GM23338 (cell line): ENCODE results near the gene ADCK2. TPM values are rescaled to one million over a fixed set of nuclear protein-coding genes. Genes with fewer than 3 reads are reported as not detected.

Experiments used
- ATAC-seq: fragments of 200-7000 bp; cut with Tn5 transposase; 3 replicates; pipeline ENCODE4 v1.9.1; 2020
- DNase-seq: peaks from one replicate; pipeline ENCODE4 v3.0.0-alpha.2; 2015; ENCODE audit warnings: low spot score
- H2AFZ ChIP-seq: fragments of 200-600 bp; sonication (generic); 2 replicates; pipeline ENCODE4 v1.8.0; 2016; ENCODE audit warnings: antibody characterized with exemption, mild to moderate bottlenecking, moderate library complexity
- H3F3A ChIP-seq: fragments of 200-600 bp; sonication (generic); replicated peaks from 2 replicates; pipeline ENCODE4 v1.8.0; 2017; ENCODE audit warnings: antibody characterized with exemption, mixed run types, low read depth
- H3K27ac ChIP-seq: fragments of 200-600 bp; sonication (generic); 2 replicates; pipeline ENCODE4 v1.6.1; 2016; ENCODE audit warnings: low read depth
- H3K27me3 ChIP-seq: fragments of 200-600 bp; sonication (generic); 2 replicates; pipeline ENCODE4 v1.8.0; 2016; ENCODE audit warnings: mild to moderate bottlenecking, mixed run types, moderate library complexity; ENCODE audit not compliant: insufficient read depth
- H3K36me3 ChIP-seq: fragments of 200-600 bp; sonication (generic); 2 replicates; pipeline ENCODE4 v1.8.0; 2016; ENCODE audit warnings: mild to moderate bottlenecking; ENCODE audit not compliant: insufficient read depth
- H3K4me1 ChIP-seq: fragments of 200-600 bp; sonication (generic); 2 replicates; pipeline ENCODE4 v1.8.0; 2016; ENCODE audit warnings: mild to moderate bottlenecking, moderate library complexity; ENCODE audit not compliant: insufficient read depth
- H3K4me2 ChIP-seq: fragments of 200-600 bp; sonication (generic); 2 replicates; pipeline ENCODE4 v1.7.1; 2017; ENCODE audit warnings: mixed run types
- H3K4me3 ChIP-seq: fragments of 200-600 bp; sonication (generic); 2 replicates; pipeline ENCODE4 v1.6.1; 2016; ENCODE audit warnings: mixed run types
- H3K79me2 ChIP-seq: fragments of 200-600 bp; sonication (generic); replicated peaks from 2 replicates; pipeline ENCODE4 v1.8.0; 2017; ENCODE audit warnings: mild to moderate bottlenecking; ENCODE audit not compliant: insufficient read depth
- H3K9me2 ChIP-seq: fragments of 200-600 bp; sonication (generic); 2 replicates; pipeline ENCODE4 v1.8.0; 2017; ENCODE audit not compliant: insufficient read depth
- H4K20me1 ChIP-seq: fragments of 200-600 bp; sonication (generic); replicated peaks from 2 replicates; pipeline ENCODE4 v1.8.0; 2017; ENCODE audit warnings: mild to moderate bottlenecking; ENCODE audit not compliant: insufficient read depth
- H3K27ac Mint-ChIP-seq: 2 replicates; pipeline ENCODE4 v1.8.0; 2020; ENCODE audit warnings: inconsistent platforms, mild to moderate bottlenecking, moderate library complexity, mixed read lengths
- H3K27me3 Mint-ChIP-seq: 3 replicates; pipeline ENCODE4 v1.8.0; 2022; ENCODE audit warnings: low read depth, mild to moderate bottlenecking, moderate library complexity, mixed read lengths, inconsistent platforms; ENCODE audit not compliant: insufficient read depth, poor library complexity
- H3K36me3 Mint-ChIP-seq: 3 replicates; pipeline ENCODE4 v1.8.0; 2021; ENCODE audit warnings: low read depth, mild to moderate bottlenecking, inconsistent platforms, moderate library complexity, mixed read lengths
- H3K4me1 Mint-ChIP-seq: 3 replicates; pipeline ENCODE4 v1.8.0; 2020; ENCODE audit warnings: mild to moderate bottlenecking, inconsistent platforms, mixed read lengths
- H3K4me3 Mint-ChIP-seq: 3 replicates; pipeline ENCODE4 v1.8.0; 2021; ENCODE audit warnings: moderate library complexity, mild to moderate bottlenecking, inconsistent platforms, mixed read lengths
- H3K9me3 Mint-ChIP-seq: 3 replicates; pipeline ENCODE4 v1.8.0; 2020; ENCODE audit warnings: moderate library complexity, mild to moderate bottlenecking, inconsistent platforms, mixed read lengths
- CTCF ChIP-seq, 2 experiments: fragments of 200-600 bp in 1 of 2; sonication (generic) in 1 of 2; conservative IDR thresholded peaks; 2 replicates each; pipeline versions ENCODE4 v1.5.1 to v1.6.1; 2016 to 2017; ENCODE audit warnings: antibody characterized with exemption in 2 of 2, low read depth in 2 of 2, mild to moderate bottlenecking in 2 of 2, moderate library complexity in 1 of 2
- EZH2 ChIP-seq: fragments of 200-600 bp; sonication (generic); IDR thresholded peaks from one replicate; pipeline ENCODE4 v1.8.0; 2017; ENCODE audit warnings: antibody characterized with exemption, mild to moderate bottlenecking, low read depth; ENCODE audit not compliant: unreplicated experiment
- EZH2phosphoT487 ChIP-seq: fragments of 200-600 bp; sonication (generic); IDR thresholded peaks from one replicate; pipeline ENCODE4 v1.8.1; 2018; ENCODE audit warnings: antibody characterized with exemption; ENCODE audit not compliant: unreplicated experiment
- POLR2AphosphoS5 ChIP-seq: IDR thresholded peaks from 2 replicates; pipeline ENCODE4 v1.6.1; 2016; ENCODE audit warnings: antibody characterized with exemption, low read depth
- REST ChIP-seq: IDR thresholded peaks from one replicate; pipeline ENCODE4 v1.6.1; 2018; ENCODE audit warnings: antibody characterized with exemption; ENCODE audit not compliant: unreplicated experiment
- ZNF331 ChIP-seq: fragments of 250-450 bp; sonication (Bioruptor Pico); IDR thresholded peaks from 2 replicates; pipeline ENCODE4 v1.5.0; 2020; ENCODE audit warnings: low read depth, mild to moderate bottlenecking, moderate library complexity
- polyA plus RNA-seq: library from polyadenylated mRNA; unstranded; fragments of >200 nt; fragmentation: Nextera tagmentation; extraction: Ambion mirVana; gene quantifications from 2 replicates; pipeline ENCODE4 v1.2.1, GENCODE V29; 2016
- total RNA-seq: library from RNA; depleted of rRNA; stranded (reverse); fragments of >200 nt; shearing (Covaris generic); gene quantifications from 2 replicates; pipeline ENCODE4 v1.2.3, GENCODE V29; 2014

Gene ADCK2
- total and polyA plus RNA-seq, 2 experiments from 2014 or later = 4.7 to 14.4 TPM

- Histone ChIP-seq H2AFZ (no peak overlapping the region), H3K4me3 (peak overlapping the region; percentile 72), H3F3A (0 out of 2 replicates have a peak, but pooled peaks cover 3% of the 10 kb centered on the region), H3K79me2 (no peaks in the 10 kb centered on the region), H4K20me1 (peaks cover 6% of the 10 kb centered on the region; the same call in 1 of the 2 replicates), H3K27me3 (0 out of 2 replicates have a peak, but pooled peaks cover 5% of the 10 kb centered on the region), H3K9me2 (no peaks in the 10 kb centered on the region), H3K36me3 (no peaks in the 10 kb centered on the region), H3K27ac (no peak overlapping the region), H3K4me2 (peak overlapping the region; percentile 93; the same call in 1 of the 2 replicates), H3K4me1 (peaks cover 25% of the 10 kb centered on the region)
- Mint-ChIP-seq H3K4me1 (peaks cover 17% of the 10 kb centered on the region), H3K27ac (no peak overlapping the region), H3K4me3 (peak overlapping the region; percentile 75), H3K27me3 (peaks cover 24% of the 10 kb centered on the region), H3K36me3 (no peaks in the 10 kb centered on the region; the same call in 2 of the 3 replicates), H3K9me3 (no peaks in the 10 kb centered on the region; the same call in 2 of the 3 replicates)
- no peak for DNase-seq
- no peak for ATAC-seq
- TF ChIP-seq EZH2 = no peak
- TF ChIP-seq EZH2phosphoT487 = no peak
- TF ChIP-seq ZNF331 (CRISPR knock-in tag) = no peak
Observed at GRCh38 chr7:140674356-140674800, 1.6 kb downstream of the ADCK2 start.

- no peaks in the 10 kb centered on the region for H3K79me2 ChIP-seq
- H3K36me3 ChIP-seq = no peaks in the 10 kb centered on the region
- Mint-ChIP-seq H3K4me1 (peaks cover 17% of the 10 kb centered on the region), H3K36me3 (no peaks in the 10 kb centered on the region; the same call in 2 of the 3 replicates), H3K27ac (no peak overlapping the region), H3K4me3 (no peak overlapping the region; the same call in 2 of the 3 replicates), H3K27me3 (peaks cover 24% of the 10 kb centered on the region), H3K9me3 (no peaks in the 10 kb centered on the region; the same call in 2 of the 3 replicates)
- H2AFZ ChIP-seq = no peak overlapping the region
- peaks cover 25% of the 10 kb centered on the region for H3K4me1 ChIP-seq
- 0 out of 2 replicates have a peak, but pooled peaks cover 3% of the 10 kb centered on the region for H3F3A ChIP-seq
- H3K9me2 ChIP-seq = no peaks in the 10 kb centered on the region
- ATAC-seq (peak; percentile 11), DNase-seq (peak; percentile 75)
- H3K4me3 ChIP-seq = no peak overlapping the region
- H3K27ac ChIP-seq = no peak overlapping the region
- TF ChIP-seq CTCF (conservative IDR thresholded peaks at IDR 0.05; ENCODE audit: low read depth in 2 of 2) = peak; percentile 72 to 94
- no peak for TF ChIP-seq REST
- no peak for TF ChIP-seq POLR2AphosphoS5
- H3K4me2 ChIP-seq = no peak overlapping the region
- peaks cover 6% of the 10 kb centered on the region; the same call in 1 of the 2 replicates for H4K20me1 ChIP-seq
- H3K27me3 ChIP-seq = 0 out of 2 replicates have a peak, but pooled peaks cover 5% of the 10 kb centered on the region
Observed at GRCh38 chr7:140674899-140675701, 2.4 kb downstream of the ADCK2 start.
